Gastrocnemius medialis (tissue), 4 donors: ENCODE results near the gene MYL2.

Experiments
- POLR2A ChIP-seq, 2 donors: fragments of 450-650 bp; IDR thresholded peaks; one replicate each; pipeline ENCODE4 v1.6.1; 2017; ENCODE audit warnings: antibody characterized with exemption in 2 of 2, mild to moderate bottlenecking in 2 of 2, moderate library complexity in 2 of 2
- TF ChIP-seq, protein P1 (sequence below), 5 experiments: fragments of 450-650 bp in 3 of 5; fragments of 200-600 bp in 2 of 5; sonication (generic) in 2 of 5; IDR thresholded peaks in 4 of 5; conservative IDR thresholded peaks in 1 of 5; 1 replicate in 4 of 5; 2 replicates in 1 of 5; pipeline ENCODE4 v1.5.1; 2016 to 2019; ENCODE audit warnings: antibody characterized with exemption in 5 of 5, mild to moderate bottlenecking in 3 of 5, moderate library complexity in 3 of 5

DNA sequence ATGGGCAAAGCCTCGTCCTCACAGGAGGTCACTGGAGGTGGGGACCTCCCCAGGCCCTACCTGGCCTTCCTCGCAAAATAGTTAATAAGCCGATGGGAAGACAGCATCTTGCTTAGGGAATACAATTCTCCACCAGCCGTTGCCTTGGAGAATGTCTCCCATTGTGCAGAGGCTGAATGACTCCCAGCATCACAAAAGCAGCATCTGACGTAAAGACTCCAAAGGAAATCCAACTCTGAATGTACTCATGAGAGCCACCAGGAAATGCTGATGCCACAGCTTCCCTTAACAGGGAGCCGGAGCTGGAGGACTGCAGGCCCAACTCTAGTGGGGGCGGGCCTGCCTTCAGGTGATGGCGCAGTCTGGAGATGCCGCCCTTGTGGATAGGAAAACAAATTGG is 58.0 kb downstream of the MYL2 start:
- no peak for TF ChIP-seq POLR2A (IDR thresholded peaks at IDR 0.05)
- TF ChIP-seq, protein P1, sequence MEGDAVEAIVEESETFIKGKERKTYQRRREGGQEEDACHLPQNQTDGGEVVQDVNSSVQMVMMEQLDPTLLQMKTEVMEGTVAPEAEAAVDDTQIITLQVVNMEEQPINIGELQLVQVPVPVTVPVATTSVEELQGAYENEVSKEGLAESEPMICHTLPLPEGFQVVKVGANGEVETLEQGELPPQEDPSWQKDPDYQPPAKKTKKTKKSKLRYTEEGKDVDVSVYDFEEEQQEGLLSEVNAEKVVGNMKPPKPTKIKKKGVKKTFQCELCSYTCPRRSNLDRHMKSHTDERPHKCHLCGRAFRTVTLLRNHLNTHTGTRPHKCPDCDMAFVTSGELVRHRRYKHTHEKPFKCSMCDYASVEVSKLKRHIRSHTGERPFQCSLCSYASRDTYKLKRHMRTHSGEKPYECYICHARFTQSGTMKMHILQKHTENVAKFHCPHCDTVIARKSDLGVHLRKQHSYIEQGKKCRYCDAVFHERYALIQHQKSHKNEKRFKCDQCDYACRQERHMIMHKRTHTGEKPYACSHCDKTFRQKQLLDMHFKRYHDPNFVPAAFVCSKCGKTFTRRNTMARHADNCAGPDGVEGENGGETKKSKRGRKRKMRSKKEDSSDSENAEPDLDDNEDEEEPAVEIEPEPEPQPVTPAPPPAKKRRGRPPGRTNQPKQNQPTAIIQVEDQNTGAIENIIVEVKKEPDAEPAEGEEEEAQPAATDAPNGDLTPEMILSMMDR (IDR thresholded peaks at IDR 0.05 in 4 of 5, conservative IDR thresholded peaks at IDR 0.05 in 1 of 5), result no peak
